ENCODE data around the gene SORBS1.

SORBS1 gene

GRCh38 chr10:95264227-95265051 lies 296.7 kb downstream of the SORBS1 start:
- no peaks in the 10 kb centered on the region for H3K9me3 ChIP-seq (ENCODE audit: insufficient read depth, low read length)
- H4K20me1 ChIP-seq (ENCODE audit: low read depth, low read length) = no peaks in the 10 kb centered on the region
- no peak overlapping the region for H3K9ac ChIP-seq (ENCODE audit: low read length)
- H3K27ac ChIP-seq (ENCODE audit: low read depth, low read length) = no peak overlapping the region
- TF ChIP-seq CTCF (IDR thresholded peaks at IDR 0.05; ENCODE audit: insufficient read depth, low read length, poor library complexity, severe bottlenecking) (no peak), EZH2phosphoT487 (conservative IDR thresholded peaks at IDR 0.05; ENCODE audit: low read length) (no peak)
- no peak overlapping the region for H2AFZ ChIP-seq (ENCODE audit: low read depth, low read length, severe bottlenecking)
- H3K9me2 ChIP-seq (replicated peaks; ENCODE audit: insufficient read depth, low read length) = no peaks in the 10 kb centered on the region
- H3K4me2 ChIP-seq (ENCODE audit: low read depth, low read length, poor library complexity, severe bottlenecking) = no peak overlapping the region
- H3K4me3 ChIP-seq (ENCODE audit: insufficient read depth, low read length, poor library complexity, severe bottlenecking) = no peak overlapping the region
- H3K36me3 ChIP-seq (ENCODE audit: low read length) = peaks cover 7% of the 10 kb centered on the region; the same call in 1 of the 2 replicates
- no peaks in the 10 kb centered on the region for H3F3A ChIP-seq (ENCODE audit: insufficient read depth)
- no peaks in the 10 kb centered on the region for H3K27me3 ChIP-seq (ENCODE audit: low read length)
- H3K79me2 ChIP-seq (ENCODE audit: insufficient read depth, low read length) = no peaks in the 10 kb centered on the region

GRCh38 chr10:95263864-95264226 lies 297.3 kb downstream of the SORBS1 start:
- Histone ChIP-seq H2AFZ (ENCODE audit: low read depth, low read length, severe bottlenecking) (no peak overlapping the region), H3K79me2 (ENCODE audit: insufficient read depth, low read length) (no peaks in the 10 kb centered on the region), H3K36me3 (ENCODE audit: low read length) (peaks cover 7% of the 10 kb centered on the region; the same call in 1 of the 2 replicates), H3F3A (ENCODE audit: insufficient read depth) (no peaks in the 10 kb centered on the region), H3K4me2 (ENCODE audit: low read depth, low read length, poor library complexity, severe bottlenecking) (no peak overlapping the region), H3K27me3 (ENCODE audit: low read length) (no peaks in the 10 kb centered on the region), H3K27ac (ENCODE audit: low read depth, low read length) (no peak overlapping the region), H4K20me1 (ENCODE audit: low read depth, low read length) (no peaks in the 10 kb centered on the region), H3K9me3 (ENCODE audit: insufficient read depth, low read length) (no peaks in the 10 kb centered on the region), H3K9ac (ENCODE audit: low read length) (no peak overlapping the region), H3K4me3 (ENCODE audit: insufficient read depth, low read length, poor library complexity, severe bottlenecking) (no peak overlapping the region), H3K9me2 (replicated peaks; ENCODE audit: insufficient read depth, low read length) (no peaks in the 10 kb centered on the region)
- no peak for TF ChIP-seq EZH2phosphoT487 (conservative IDR thresholded peaks at IDR 0.05; ENCODE audit: low read length)
- no peak for TF ChIP-seq CTCF (IDR thresholded peaks at IDR 0.05; ENCODE audit: insufficient read depth, low read length, poor library complexity, severe bottlenecking)

- Histone ChIP-seq H2AFZ (ENCODE audit: low read depth, low read length, severe bottlenecking) (no peak overlapping the region), H3K9ac (ENCODE audit: low read length) (no peak overlapping the region), H3K4me3 (ENCODE audit: insufficient read depth, low read length, poor library complexity, severe bottlenecking) (no peak overlapping the region), H3F3A (ENCODE audit: insufficient read depth) (no peaks in the 10 kb centered on the region), H4K20me1 (ENCODE audit: low read depth, low read length) (no peaks in the 10 kb centered on the region), H3K79me2 (ENCODE audit: insufficient read depth, low read length) (no peaks in the 10 kb centered on the region), H3K27ac (ENCODE audit: low read depth, low read length) (no peak overlapping the region), H3K27me3 (ENCODE audit: low read length) (no peaks in the 10 kb centered on the region), H3K4me2 (ENCODE audit: low read depth, low read length, poor library complexity, severe bottlenecking) (no peak overlapping the region), H3K9me2 (replicated peaks; ENCODE audit: insufficient read depth, low read length) (no peaks in the 10 kb centered on the region), H3K9me3 (ENCODE audit: insufficient read depth, low read length) (no peaks in the 10 kb centered on the region), H3K36me3 (ENCODE audit: low read length) (peaks cover 7% of the 10 kb centered on the region; the same call in 1 of the 2 replicates)
- TF ChIP-seq CTCF (IDR thresholded peaks at IDR 0.05; ENCODE audit: insufficient read depth, low read length, poor library complexity, severe bottlenecking) (no peak), EZH2phosphoT487 (conservative IDR thresholded peaks at IDR 0.05; ENCODE audit: low read length) (no peak)
Measured at GRCh38 chr10:95262763-95263518, 298.2 kb downstream of the SORBS1 start.

Data from SU-DHL-6 (cell line).